GM18907 (cell line): ENCODE data around the gene ATG2B.

ENCODE experiments used
- ATAC-seq: cut with Tn5 transposase; IDR thresholded peaks from one replicate; pipeline ENCODE4 v1.9.1; 2021; ENCODE audit warnings: mild to moderate bottlenecking, moderate library complexity; ENCODE audit not compliant: unreplicated experiment

Gene ATG2B

GRCh38 chr14:96274122-96274521 lies 89.0 kb downstream of the ATG2B start:
- no peak for ATAC-seq

GRCh38 chr14:96273629-96274028 lies 89.5 kb downstream of the ATG2B start:
- ATAC-seq, result no peak

GRCh38 chr14:96272777-96273473 lies 90.2 kb downstream of the ATG2B start:
- no peak for ATAC-seq

DNA sequence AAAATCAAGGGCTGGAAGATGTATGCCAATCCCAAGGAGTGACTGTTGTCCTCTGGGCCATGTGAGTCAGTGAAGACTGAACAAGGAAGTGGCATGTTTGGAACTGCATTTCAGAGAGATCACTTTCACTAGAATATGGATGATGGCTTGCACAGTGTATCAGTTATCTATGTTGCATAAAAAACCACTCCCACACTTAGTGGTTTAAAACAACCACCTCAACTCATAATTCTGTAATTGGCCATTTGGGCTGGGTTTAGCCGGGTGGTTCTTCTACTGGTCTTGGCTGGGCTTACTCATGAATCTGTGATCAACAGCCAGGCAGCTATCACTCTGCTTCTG lies 91.7 kb downstream of the ATG2B start:
- no peak for ATAC-seq

- ATAC-seq, result no peak
These were observed 92.3 kb downstream of the ATG2B start for GRCh38 chr14:96270565-96271420.

GRCh38 chr14:96269359-96269710 lies 93.8 kb downstream of the ATG2B start:
- no peak for ATAC-seq

GRCh38 chr14:96268431-96269358 lies 94.4 kb downstream of the ATG2B start:
- no peak for ATAC-seq

DNA sequence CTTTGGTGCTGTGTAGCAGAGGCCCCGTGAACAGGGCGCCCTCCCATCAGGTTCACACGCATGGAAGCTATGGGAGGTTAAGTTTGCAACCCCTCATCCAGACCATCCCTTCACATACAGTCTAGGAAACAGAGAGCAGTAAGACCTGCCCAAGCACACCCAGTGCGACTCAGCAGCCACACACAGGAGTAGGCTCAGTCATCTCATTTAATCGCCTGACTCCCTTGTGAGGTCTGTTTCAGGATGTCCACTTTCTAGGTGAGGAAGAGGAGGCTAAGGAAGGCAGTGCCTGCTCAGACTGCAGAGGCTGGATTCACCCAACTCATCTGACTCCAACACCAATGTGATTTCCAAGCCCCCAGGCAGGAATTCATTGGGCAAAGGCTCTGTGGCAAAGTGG lies 95.2 kb downstream of the ATG2B start:
- no peak for ATAC-seq

- ATAC-seq, result no peak
These were observed 95.8 kb downstream of the ATG2B start for GRCh38 chr14:96267336-96267735.

DNA sequence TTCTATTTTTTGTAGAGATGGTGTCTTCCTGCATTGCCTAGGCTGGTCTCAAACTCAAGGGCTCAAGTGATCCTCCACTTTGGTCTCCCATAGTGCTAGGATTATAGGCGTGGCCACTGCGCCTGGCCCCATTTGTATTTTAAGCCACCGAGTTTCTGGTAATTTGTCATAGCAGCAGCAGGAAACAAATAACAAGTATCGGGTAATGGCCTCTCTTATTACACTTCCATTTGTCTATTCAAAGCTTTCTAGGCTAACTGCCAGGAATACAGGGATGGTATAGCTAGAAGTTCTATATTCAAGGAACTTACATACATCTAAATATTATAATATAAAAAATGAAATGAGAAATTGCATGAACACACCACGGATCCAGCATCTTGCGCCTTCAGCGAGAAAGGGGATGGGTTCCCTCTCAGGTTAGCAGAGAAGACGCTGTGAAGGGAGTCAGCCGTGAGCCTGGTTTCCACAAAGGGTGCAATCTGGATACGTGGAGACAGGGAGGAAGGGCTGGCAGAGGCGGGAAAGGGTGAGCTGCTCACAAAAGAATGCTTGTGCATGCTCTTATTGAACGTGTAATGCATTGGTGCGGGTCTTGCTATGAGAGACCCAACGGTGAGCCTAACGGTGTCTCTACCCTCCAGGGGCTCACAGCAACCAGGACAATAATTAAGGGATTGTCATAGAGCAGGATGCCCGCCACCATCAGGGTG lies 97.6 kb downstream of the ATG2B start:
- no peak for ATAC-seq

- ATAC-seq, result no peak
These were observed 98.3 kb downstream of the ATG2B start for GRCh38 chr14:96264853-96265252.

- ATAC-seq, result no peak
These were observed 99.0 kb downstream of the ATG2B start for GRCh38 chr14:96264200-96264553.

DNA sequence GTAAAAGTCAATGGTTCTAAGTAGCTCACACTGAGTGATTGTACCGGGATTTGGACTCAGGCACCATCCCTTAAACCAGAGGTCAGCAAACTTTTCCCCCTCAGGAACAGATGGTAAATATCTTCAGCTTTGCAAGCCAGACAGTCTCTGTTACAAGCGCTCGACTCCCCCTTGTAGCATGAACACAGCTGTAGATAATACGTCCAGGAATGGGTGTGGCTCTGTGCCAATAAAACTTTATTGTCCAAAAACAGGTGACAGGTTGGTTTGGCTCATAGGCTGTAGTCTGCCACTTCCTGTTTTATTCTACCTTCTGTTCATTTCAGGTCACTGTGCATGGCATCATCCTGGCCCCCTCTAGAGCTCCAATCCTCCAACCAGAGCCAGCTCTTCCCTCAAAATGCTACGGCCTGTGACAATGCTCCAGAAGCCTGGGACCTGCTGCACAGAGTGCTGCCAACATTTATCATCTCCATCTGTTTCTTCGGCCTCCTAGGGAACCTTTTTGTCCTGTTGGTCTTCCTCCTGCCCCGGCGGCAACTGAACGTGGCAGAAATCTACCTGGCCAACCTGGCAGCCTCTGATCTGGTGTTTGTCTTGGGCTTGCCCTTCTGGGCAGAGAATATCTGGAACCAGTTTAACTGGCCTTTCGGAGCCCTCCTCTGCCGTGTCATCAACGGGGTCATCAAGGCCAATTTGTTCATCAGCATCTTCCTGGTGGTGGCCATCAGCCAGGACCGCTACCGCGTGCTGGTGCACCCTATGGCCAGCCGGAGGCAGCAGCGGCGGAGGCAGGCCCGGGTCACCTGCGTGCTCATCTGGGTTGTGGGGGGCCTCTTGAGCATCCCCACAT lies 99.6 kb downstream of the ATG2B start:
- no peak for ATAC-seq

DNA sequence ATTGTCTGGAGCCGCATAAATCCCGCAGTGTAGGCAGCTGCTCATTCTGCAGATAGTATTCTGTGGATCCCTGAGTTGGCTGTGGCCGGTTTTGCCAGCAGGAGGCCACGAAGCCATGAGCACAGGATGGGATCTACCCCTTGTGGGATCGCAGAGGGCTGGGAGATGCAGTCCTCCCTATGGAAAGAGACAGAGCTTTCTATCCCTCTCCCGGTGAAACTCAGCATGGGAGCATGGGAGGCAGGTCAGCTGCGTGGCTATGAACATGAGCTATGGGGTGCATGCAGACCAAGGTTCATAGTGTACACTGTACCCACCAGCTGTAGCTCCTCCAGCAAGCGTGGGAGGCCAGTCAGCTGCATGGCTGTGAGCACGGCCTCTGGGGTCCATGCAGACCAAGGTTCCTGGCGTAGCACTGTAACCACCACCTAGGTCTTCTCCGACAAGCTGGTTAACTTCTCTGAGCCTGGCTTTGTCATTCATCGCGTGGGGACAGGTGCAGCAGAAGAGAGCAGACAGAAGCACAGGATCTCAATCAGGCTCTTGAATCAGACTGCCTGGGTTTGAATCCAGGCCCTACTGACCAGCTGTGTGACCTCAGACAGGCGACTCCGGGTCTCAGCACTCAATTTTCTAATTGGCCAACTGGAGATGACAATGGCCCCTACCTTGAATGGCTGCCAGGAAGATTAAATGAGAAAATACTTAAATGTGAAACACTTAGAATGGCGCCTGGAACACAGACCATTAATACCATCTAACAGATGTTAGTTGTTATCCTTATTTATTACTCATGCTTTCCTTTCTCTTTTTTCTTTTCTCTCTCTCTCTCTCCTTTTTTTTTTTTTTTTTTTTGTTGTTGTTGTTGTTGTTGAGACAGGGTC lies 101.1 kb downstream of the ATG2B start:
- no peak for ATAC-seq

DNA sequence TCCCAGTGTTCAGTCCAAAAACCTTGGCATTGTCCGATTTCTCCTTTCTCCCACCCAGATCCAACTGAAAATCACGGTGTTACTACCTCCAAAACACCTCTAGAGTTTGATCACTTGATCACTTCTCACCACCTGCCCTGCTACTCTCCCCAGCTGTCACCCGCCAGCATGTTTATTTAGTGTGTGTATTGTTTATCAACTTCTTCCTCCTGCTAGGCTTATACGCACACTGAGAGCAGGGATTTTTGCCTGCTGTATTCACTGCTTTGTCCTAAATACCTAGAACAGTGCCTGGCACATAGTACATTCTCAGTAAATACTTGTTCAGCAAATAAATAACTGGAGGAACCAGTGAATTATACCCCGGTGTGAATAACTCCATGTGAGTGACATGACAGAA lies 102.1 kb downstream of the ATG2B start:
- no peak for ATAC-seq

DNA sequence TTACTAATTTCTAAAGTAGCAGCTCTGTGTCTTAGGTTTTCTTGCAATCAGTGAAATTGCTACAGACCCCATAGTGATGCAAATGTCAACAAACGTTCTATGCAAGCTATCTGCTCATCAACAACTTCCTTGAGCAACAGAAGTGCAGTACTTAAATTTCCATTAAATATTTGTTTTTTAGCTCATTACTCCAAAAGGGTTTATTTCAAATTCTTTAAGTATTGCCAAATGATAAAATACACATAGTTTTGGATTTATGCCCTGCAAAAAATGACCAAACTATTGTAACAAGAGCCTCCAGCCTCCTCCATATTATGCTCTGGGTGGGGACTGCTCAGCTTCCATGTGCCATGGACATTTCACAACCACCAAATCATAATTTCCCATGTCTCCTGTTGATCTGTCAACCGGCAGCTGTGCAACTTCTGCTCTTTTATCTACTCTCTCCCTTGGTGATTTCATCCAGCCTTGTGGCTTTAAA lies 102.8 kb downstream of the ATG2B start:
- no peak for ATAC-seq

GRCh38 chr14:96257900-96258299 lies 105.2 kb downstream of the ATG2B start:
- ATAC-seq, result no peak

DNA sequence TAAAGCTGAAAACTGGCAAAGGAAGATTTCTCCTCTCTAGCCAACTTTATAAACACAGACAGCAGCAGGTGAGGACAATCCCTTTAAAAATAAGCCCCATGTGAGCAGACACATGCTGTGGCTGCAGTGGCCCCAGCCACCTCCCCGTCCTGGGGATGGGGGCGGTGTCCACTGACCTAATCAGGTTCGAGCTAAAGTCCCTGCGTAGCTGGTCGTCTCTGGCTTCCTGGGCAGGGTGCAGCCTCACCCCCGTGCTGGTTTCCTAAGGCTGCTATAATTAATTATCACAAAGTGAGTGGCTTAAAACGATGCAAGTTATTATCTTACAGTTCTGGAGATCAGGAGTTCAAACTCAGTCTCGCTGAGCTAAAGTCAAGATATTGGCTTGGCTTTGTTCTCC lies 106.1 kb downstream of the ATG2B start:
- ATAC-seq, result no peak

DNA sequence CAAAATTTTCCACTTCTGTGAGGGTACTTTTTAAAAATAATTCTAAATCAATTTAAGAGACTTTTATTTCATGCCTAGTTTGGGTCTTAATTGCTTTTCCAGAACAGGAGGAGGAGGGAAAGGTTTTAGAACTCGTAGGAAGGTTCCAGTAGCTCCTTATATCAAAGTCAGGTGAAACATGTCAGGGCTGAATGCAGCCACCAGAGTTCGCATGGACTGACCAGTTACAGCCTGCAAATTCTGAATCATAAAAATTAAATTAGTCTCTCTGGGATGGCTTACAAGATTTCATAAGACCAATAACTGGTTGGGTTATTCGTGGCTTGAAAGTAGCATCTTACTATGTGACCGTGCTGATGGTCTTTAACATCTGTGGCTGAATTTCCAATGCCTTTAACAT lies 106.7 kb downstream of the ATG2B start:
- ATAC-seq, result no peak
